Lower leg skin (tissue), 4 donors: Measurements from ENCODE around the gene CEACAM19. TPM values are rescaled to one million over a fixed set of nuclear protein-coding genes. Genes with fewer than 3 reads are reported as not detected.
A peak's percentile ranks its signal among the peaks of the same experiment; 100 is the strongest.
"Not testable (repeated sequence)": the region's sequence is repeated elsewhere in the genome, so short reads cannot be mapped to it uniquely, and the experiment has no call there.

Experiments
- DNase-seq, 2 donors: peaks; one replicate each; pipeline ENCODE4 v3.0.0-alpha.2; 2019; ENCODE audit warnings: low spot score in 2 of 2
- H3K4me3 ChIP-seq: fragments of 200-600 bp; sonication (generic); 2 replicates; pipeline ENCODE4 v1.5.1; 2017; ENCODE audit warnings: mild to moderate bottlenecking, low read depth; ENCODE audit not compliant: poor library complexity, severe bottlenecking
- CTCF ChIP-seq, 3 donors: fragments of 450-650 bp; IDR thresholded peaks; one replicate each; pipeline ENCODE4 v1.5.1; 2016; ENCODE audit warnings: antibody characterized with exemption in 3 of 3, mild to moderate bottlenecking in 3 of 3, moderate library complexity in 2 of 3
- POLR2A ChIP-seq, 2 donors: fragments of 450-650 bp; IDR thresholded peaks; one replicate each; pipeline ENCODE4 v1.6.1; 2016 to 2017; ENCODE audit warnings: antibody characterized with exemption in 2 of 2, mild to moderate bottlenecking in 1 of 2, moderate library complexity in 1 of 2
- WGBS, 2 donors: methylation state at CpG; one replicate each; pipeline ENCODE4 v1.1.5; 2018; 5-methylcytosine and 5-hydroxymethylcytosine counted together
- intact Hi-C: fragments of 100-400 bp; cut with DNase I; formaldehyde crosslinking; loops from one replicate; pipeline ENCODE4 v1.15.0; 2023; ENCODE audit warnings: low total_unique reads
- total RNA-seq, 4 donors: library from RNA; depleted of rRNA; stranded (reverse); fragments of >200 nt; gene quantifications; one replicate each; pipeline ENCODE4 v1.1.0, GENCODE V29; 2016

Gene CEACAM19
- total RNA-seq, 4 donors from 2014 or later = 5.4 to 10.2 (median 8.0) TPM

GRCh38 chr19:44682807-44683206, 11.5 kb downstream of the CEACAM19 start:
- intact Hi-C loops = no loop called here
- no peak for DNase-seq
- 92 to 93% methylated on average over 2 of the region's 2 CpGs for WGBS, 2 donors
- TF ChIP-seq POLR2A (IDR thresholded peaks at IDR 0.05) = no peak
- no peak for TF ChIP-seq CTCF (IDR thresholded peaks at IDR 0.05)
- H3K4me3 ChIP-seq = no peak overlapping the region

- DNase-seq = no peak
- H3K4me3 ChIP-seq = no peak overlapping the region
- intact Hi-C loops = no loop called here
- TF ChIP-seq POLR2A (IDR thresholded peaks at IDR 0.05) (no peak), CTCF (IDR thresholded peaks at IDR 0.05) (no peak)
- 76 to 84% methylated on average over 8 to 9 of the region's 9 CpGs for WGBS, 2 donors
Observed at GRCh38 chr19:44683434-44684210, 12.3 kb downstream of the CEACAM19 start.

DNA sequence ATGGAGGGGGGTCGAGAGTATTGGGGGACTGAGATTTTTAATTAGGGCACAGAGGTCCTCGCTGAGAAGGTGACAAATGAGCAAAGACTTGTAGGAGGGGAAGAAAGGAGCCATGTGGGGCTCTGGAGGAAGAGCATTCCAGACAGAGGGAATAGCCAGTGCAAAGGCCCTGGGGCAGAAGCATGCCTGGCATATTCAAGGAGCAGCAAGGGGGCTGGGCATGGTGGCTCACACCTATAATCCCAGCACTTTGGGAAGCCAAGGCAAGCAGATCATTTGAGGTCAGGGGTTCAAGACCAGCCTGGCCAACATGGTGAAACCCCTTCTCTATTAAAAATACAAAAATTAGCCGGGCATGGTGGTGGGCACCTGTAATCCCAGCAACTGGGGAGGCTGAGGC, 13.1 kb downstream of the CEACAM19 start:
- DNase-seq, H3K4me3 ChIP-seq, intact Hi-C loops: not testable (repeated sequence)
- WGBS, 2 donors = 91 to 93% methylated on average over 3 of the region's 3 CpGs

DNA sequence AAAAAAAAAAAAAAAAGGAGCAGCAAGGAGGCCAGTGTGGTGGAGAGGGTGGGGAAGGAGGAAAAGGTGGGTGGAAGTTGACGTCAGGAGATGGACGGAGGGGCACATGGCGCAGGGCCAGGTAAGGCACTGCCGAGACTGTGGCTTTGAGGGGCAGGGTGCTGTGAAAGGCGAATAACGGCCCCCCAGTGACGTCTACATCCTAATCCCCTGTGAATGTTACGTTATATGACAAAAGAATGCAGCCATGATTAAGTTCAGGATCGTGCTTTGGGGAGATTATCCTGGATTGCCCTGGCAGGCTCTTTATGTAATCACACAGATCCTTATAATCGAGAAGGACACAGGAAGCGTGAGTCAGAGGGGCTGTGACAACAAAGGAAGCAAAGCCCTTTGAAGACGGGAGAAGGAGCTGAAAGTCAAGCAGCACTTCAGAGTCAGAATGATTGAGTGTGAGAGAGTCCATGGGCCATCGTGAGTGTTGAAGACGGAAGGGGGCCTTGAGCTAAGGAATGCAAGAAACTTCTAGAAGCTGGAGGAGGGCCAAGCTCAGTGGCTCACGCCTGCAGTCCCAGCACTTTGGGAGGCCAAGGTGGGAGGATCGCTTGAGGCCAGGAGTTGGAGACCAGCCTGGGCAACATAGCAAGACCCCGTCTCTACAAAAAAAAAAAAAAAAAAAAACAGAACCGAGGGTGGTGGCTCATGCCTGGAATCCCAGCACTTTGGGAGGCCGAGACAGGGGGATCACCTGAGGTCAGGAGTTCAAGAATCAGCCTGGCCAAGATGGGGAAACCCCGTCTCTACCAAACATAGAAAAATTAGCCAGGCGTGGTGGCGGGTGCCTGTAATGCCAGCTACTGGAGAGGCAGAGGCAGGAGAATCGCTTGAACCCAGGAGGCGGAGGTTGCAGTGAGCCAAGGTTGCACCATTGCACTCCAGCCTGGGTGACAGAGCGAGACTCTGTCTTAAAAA, 13.9 kb downstream of the CEACAM19 start:
- 38 to 42% methylated on average over 25 of the region's 25 CpGs for WGBS, 2 donors
- DNase-seq = peak in 1 of 2 donors; percentile 33
- intact Hi-C loops = no loop called here
- H3K4me3 ChIP-seq = no peak overlapping the region
- TF ChIP-seq POLR2A (IDR thresholded peaks at IDR 0.05) = no peak
- no peak for TF ChIP-seq CTCF (IDR thresholded peaks at IDR 0.05)

- intact Hi-C loops = no loop called here
- H3K4me3 ChIP-seq = no peak overlapping the region
- TF ChIP-seq CTCF (IDR thresholded peaks at IDR 0.05) (no peak), POLR2A (IDR thresholded peaks at IDR 0.05) (no peak)
- 57 to 86% methylated on average over 4 of the region's 4 CpGs for WGBS, 2 donors
- DNase-seq = no peak
Observed at GRCh38 chr19:44685877-44686276, 14.6 kb downstream of the CEACAM19 start.

DNA sequence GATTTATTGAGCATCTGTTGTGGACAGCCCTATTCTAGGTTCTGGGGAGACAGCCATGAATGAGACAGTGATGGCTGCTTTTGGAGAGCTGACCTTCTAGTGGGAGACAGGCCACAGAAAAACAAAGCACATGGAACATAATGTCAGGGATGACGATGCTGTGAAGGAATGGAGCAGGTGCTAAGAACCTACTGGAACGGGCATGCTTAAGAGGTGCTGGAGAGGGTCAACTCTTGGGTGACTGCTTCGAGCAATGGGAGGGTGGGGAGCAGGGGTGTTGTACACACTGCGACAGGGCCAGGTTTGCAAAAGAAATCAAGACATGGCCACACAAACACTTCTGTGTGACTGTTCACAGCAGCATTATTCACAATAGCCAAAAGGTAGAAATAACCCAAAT, 15.6 kb downstream of the CEACAM19 start:
- intact Hi-C loops = no loop called here
- DNase-seq = no peak
- H3K4me3 ChIP-seq = no peak overlapping the region
- WGBS, 2 donors = 72 to 77% methylated on average over 4 of the region's 4 CpGs
- no peak for TF ChIP-seq POLR2A (IDR thresholded peaks at IDR 0.05)
- no peak for TF ChIP-seq CTCF (IDR thresholded peaks at IDR 0.05)
